Uterus (tissue), 2 donors: ENCODE measurements around the gene IQCK.

ENCODE experiments used
- CTCF ChIP-seq, 4 experiments: fragments of 200-600 bp in 2 of 4; fragments of 450-650 bp in 2 of 4; sonication (generic) in 2 of 4; IDR thresholded peaks; one replicate each; pipeline ENCODE4 v1.5.1; 2016 to 2019; ENCODE audit warnings: antibody characterized with exemption in 4 of 4, mild to moderate bottlenecking in 2 of 4, moderate library complexity in 1 of 4
- POLR2A ChIP-seq, 2 donors: fragments of 450-650 bp; IDR thresholded peaks; one replicate each; pipeline ENCODE4 v1.6.1; 2016; ENCODE audit warnings: antibody characterized with exemption in 2 of 2, mild to moderate bottlenecking in 1 of 2, moderate library complexity in 1 of 2

- TF ChIP-seq CTCF (IDR thresholded peaks at IDR 0.05) (no peak), POLR2A (IDR thresholded peaks at IDR 0.05) (no peak)
Measured at GRCh38 chr16:19710191-19710908, 7.7 kb upstream of the IQCK start.
